Measurements from ENCODE around the gene TAF1.
"Not testable (repeated sequence)": the region's sequence is repeated elsewhere in the genome, so short reads cannot be mapped to it uniquely, and the experiment has no call there.

Gene TAF1

DNA sequence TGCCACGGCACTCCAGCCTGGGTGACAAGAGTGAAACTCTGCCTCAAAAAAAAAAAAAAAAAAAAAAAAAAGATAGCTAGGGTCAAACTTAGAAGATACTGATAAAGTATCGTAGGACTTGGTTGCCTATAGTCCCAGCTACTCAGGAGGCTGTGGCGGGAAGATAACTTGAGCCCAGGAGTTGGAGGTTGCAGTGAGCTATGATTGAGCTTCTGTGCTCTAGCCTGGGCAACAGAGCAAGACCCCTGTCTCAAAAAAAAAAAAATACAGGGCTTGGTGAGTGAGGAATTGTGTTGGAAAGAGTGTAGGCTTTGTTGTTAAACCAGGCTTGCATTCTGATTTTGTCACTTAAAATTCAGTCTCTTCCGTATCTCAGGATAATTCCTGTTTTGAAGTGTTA is 6.2 kb downstream of the TAF1 start:
- Mint-ChIP-seq H3K27ac (no peak overlapping the region), H3K27me3 (peaks cover 16% of the 10 kb centered on the region), H3K4me1 (ENCODE audit: low read depth) (peaks cover 24% of the 10 kb centered on the region), H3K4me3 (no peak overlapping the region), H3K36me3 (ENCODE audit: low read depth) (peaks cover 78% of the 10 kb centered on the region), H3K9me3 (no peaks in the 10 kb centered on the region)
- DNase-seq = no peak

DNA sequence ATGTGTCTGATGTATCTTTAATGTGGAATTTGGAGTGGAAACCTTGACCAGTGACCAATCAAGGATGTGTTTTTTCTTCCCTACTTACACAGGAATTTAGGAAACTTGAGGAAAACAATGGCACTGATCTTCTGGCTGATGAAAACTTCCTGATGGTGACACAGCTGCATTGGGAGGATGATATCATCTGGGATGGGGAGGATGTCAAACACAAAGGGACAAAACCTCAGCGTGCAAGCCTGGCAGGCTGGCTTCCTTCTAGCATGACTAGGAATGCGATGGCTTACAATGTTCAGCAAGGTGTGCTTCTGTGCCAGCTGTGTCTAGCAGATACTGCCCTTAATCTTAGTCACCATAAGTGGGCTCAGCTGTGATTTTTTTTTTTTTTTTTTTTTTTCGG is 12.6 kb downstream of the TAF1 start:
- Mint-ChIP-seq H3K36me3 (ENCODE audit: low read depth) (peaks cover 87% of the 10 kb centered on the region), H3K27me3 (peaks cover 27% of the 10 kb centered on the region), H3K4me1 (ENCODE audit: low read depth) (no peaks in the 10 kb centered on the region), H3K4me3 (no peak overlapping the region), H3K9me3 (no peaks in the 10 kb centered on the region), H3K27ac (no peak overlapping the region)
- DNase-seq = no peak

DNA sequence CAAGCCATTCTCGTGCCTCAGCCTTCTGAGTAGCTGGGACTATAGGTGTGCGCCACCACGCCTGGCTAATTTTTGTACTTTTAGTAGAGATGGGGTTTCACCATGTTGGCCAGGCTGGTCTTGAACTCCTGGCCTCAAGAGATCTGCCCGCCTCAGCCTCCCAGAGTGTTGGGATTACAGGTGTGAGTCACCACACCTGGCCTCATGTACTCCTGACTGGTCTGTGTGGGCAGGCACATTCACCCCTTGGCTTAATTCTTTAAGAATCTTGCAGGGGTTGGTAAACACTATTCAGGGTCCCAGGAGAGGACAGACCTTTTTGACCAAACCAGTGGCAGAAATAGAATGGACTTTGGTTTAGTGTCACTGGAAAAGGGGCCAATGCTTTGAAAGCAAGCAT is 25.6 kb downstream of the TAF1 start:
- peaks cover 88% of the 10 kb centered on the region for H3K36me3 Mint-ChIP-seq (ENCODE audit: low read depth)
- peaks cover 13% of the 10 kb centered on the region for H3K27me3 Mint-ChIP-seq
- H3K27ac Mint-ChIP-seq; DNase-seq; H3K4me3 Mint-ChIP-seq; H3K9me3 Mint-ChIP-seq; H3K4me1 Mint-ChIP-seq (ENCODE audit: low read depth): not testable (repeated sequence)

GRCh38 chrX:71393919-71394318 is 27.8 kb downstream of the TAF1 start:
- no peaks in the 10 kb centered on the region for H3K4me1 Mint-ChIP-seq (ENCODE audit: low read depth)
- H3K27me3 Mint-ChIP-seq = peaks cover 16% of the 10 kb centered on the region
- no peak overlapping the region for H3K27ac Mint-ChIP-seq
- peaks cover 89% of the 10 kb centered on the region for H3K36me3 Mint-ChIP-seq (ENCODE audit: low read depth)
- no peak for DNase-seq
- H3K4me3 Mint-ChIP-seq = no peak overlapping the region
- no peaks in the 10 kb centered on the region for H3K9me3 Mint-ChIP-seq

DNA sequence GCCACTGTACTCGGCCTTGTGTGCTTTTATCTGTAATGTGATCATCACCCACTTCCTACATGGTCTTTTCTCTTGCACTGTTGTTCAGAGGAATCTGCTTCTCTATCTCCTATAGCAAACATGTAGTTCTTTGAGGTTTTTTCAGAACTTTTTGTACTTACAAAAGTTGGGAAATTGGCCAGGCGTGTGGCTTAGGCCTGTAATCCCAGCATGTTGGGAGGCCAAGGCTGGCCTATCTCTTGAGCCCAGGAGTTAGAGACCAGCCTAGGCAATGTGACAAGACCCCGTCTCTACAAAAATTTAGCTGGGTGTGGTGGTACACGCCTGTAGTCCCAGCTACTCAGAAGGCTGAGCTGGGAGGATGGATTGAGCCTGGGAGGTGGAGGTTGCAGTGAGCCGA is 30.4 kb downstream of the TAF1 start:
- Mint-ChIP-seq H3K4me1 (ENCODE audit: low read depth) (peaks cover 4% of the 10 kb centered on the region), H3K27me3 (peaks cover 11% of the 10 kb centered on the region), H3K4me3 (no peak overlapping the region), H3K36me3 (ENCODE audit: low read depth) (peaks cover 85% of the 10 kb centered on the region), H3K27ac (no peak overlapping the region), H3K9me3 (no peaks in the 10 kb centered on the region)
- DNase-seq = no peak

DNA sequence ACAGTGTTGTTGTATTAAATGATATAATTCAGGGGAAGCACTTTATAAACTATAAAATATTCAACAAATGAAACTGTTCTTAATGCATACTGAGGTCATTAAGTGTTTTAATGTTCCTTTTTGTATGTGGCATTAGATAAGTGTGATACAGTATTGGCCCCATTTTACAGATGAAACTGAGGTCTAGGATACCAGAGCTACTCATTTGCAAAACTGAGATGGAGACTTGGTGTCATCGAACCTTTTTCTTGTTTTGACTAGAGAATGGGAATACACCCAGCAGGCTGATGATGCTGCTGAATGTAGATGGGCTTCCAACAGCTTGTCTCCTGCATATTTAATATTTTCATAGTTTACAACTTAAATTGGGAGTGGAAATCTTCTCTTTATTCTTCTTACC is 34.6 kb downstream of the TAF1 start:
- Mint-ChIP-seq H3K9me3 (no peaks in the 10 kb centered on the region), H3K4me3 (no peak overlapping the region), H3K4me1 (ENCODE audit: low read depth) (peaks cover 4% of the 10 kb centered on the region), H3K36me3 (ENCODE audit: low read depth) (peaks cover 75% of the 10 kb centered on the region), H3K27me3 (peaks cover 3% of the 10 kb centered on the region), H3K27ac (peak overlapping the region; percentile 38)
- DNase-seq = no peak

DNA sequence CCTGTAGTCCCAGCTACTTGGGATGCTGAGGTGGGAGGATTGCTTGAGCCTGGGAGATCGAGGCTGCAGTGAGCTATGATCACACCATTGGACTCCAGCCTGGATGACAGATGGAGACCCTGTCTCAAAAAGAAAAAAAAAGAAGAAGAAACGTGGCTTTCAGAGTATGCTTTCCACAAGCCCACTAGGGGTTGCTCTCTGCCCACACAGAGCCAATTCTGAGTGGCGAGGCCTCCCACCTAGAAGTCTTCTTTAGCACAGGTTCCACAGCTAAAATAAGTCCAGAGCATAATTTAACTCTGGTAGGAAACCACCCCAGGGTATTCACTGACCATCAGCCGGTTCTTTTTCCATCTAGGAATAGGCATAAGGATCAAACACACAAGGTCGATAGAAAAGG is 50.1 kb downstream of the TAF1 start:
- H3K4me3 Mint-ChIP-seq; DNase-seq; H3K9me3 Mint-ChIP-seq; H3K27ac Mint-ChIP-seq; H3K4me1 Mint-ChIP-seq (ENCODE audit: low read depth): not testable (repeated sequence)
- H3K36me3 Mint-ChIP-seq (ENCODE audit: low read depth) = peaks cover 56% of the 10 kb centered on the region
- H3K27me3 Mint-ChIP-seq = peaks cover 12% of the 10 kb centered on the region

- H3K27me3 Mint-ChIP-seq = peaks cover 19% of the 10 kb centered on the region
- H3K27ac Mint-ChIP-seq = no peak overlapping the region
- no peaks in the 10 kb centered on the region for H3K4me1 Mint-ChIP-seq (ENCODE audit: low read depth)
- H3K36me3 Mint-ChIP-seq (ENCODE audit: low read depth) = peaks cover 62% of the 10 kb centered on the region
- no peak overlapping the region for H3K4me3 Mint-ChIP-seq
- no peaks in the 10 kb centered on the region for H3K9me3 Mint-ChIP-seq
- DNase-seq = no peak
Observed at GRCh38 chrX:71420686-71421085, 54.5 kb downstream of the TAF1 start.

GRCh38 chrX:71432733-71433132 is 66.6 kb downstream of the TAF1 start:
- no peak overlapping the region for H3K27ac Mint-ChIP-seq
- no peaks in the 10 kb centered on the region for H3K4me1 Mint-ChIP-seq (ENCODE audit: low read depth)
- peaks cover 6% of the 10 kb centered on the region for H3K27me3 Mint-ChIP-seq

GRCh38 chrX:71438750-71439149 is 72.6 kb downstream of the TAF1 start:
- Mint-ChIP-seq H3K36me3 (ENCODE audit: low read depth) (peaks cover 54% of the 10 kb centered on the region), H3K4me1 (ENCODE audit: low read depth) (no peaks in the 10 kb centered on the region), H3K9me3 (no peaks in the 10 kb centered on the region), H3K4me3 (no peak overlapping the region), H3K27ac (no peak overlapping the region), H3K27me3 (peaks cover 8% of the 10 kb centered on the region)
- no peak for DNase-seq

More at GRCh38 chrX:71432733-71433132, 66.6 kb downstream of the TAF1 start:
- no peak for DNase-seq
- Mint-ChIP-seq H3K36me3 (ENCODE audit: low read depth) (peaks cover 35% of the 10 kb centered on the region), H3K9me3 (no peaks in the 10 kb centered on the region), H3K4me3 (no peak overlapping the region)

- no peaks in the 10 kb centered on the region for H3K4me1 Mint-ChIP-seq (ENCODE audit: low read depth)
- no peak for DNase-seq
Observed at GRCh38 chrX:71439420-71439819, 73.3 kb downstream of the TAF1 start.

GRCh38 chrX:71439896-71440295 is 73.7 kb downstream of the TAF1 start:
- DNase-seq = no peak
- Mint-ChIP-seq H3K27ac (no peak overlapping the region), H3K36me3 (ENCODE audit: low read depth) (peaks cover 56% of the 10 kb centered on the region), H3K27me3 (peaks cover 8% of the 10 kb centered on the region), H3K4me3 (no peak overlapping the region), H3K9me3 (no peaks in the 10 kb centered on the region), H3K4me1 (ENCODE audit: low read depth) (no peaks in the 10 kb centered on the region)

More at GRCh38 chrX:71439420-71439819, 73.3 kb downstream of the TAF1 start:
- H3K36me3 Mint-ChIP-seq (ENCODE audit: low read depth) = peaks cover 56% of the 10 kb centered on the region
- H3K4me3 Mint-ChIP-seq = no peak overlapping the region
- H3K9me3 Mint-ChIP-seq = no peaks in the 10 kb centered on the region
- peaks cover 8% of the 10 kb centered on the region for H3K27me3 Mint-ChIP-seq
- H3K27ac Mint-ChIP-seq = no peak overlapping the region

DNA sequence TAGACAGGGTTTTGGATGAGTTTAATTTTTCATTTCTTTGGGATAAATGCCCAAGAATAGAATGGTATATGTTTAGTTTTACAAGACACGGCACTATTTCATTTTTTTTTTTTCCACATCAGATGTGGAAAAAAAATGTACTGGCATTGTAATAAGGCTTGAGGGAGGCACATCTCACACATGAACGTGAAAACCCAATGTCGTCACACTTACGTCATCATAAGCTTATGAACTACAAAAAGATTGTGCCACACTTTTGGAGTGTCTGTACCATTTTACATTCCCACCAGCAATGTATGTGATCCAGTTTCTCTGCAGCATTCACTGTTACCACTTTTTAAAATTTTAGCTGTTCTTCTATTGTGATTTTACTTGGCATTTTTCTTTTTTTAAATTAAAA is 74.2 kb downstream of the TAF1 start:
- peaks cover 11% of the 10 kb centered on the region for H3K27me3 Mint-ChIP-seq
- peaks cover 59% of the 10 kb centered on the region for H3K36me3 Mint-ChIP-seq (ENCODE audit: low read depth)
- H3K4me3 Mint-ChIP-seq = no peak overlapping the region
- DNase-seq = no peak
- no peaks in the 10 kb centered on the region for H3K9me3 Mint-ChIP-seq
- H3K4me1 Mint-ChIP-seq (ENCODE audit: low read depth) = no peaks in the 10 kb centered on the region
- H3K27ac Mint-ChIP-seq = no peak overlapping the region

DNA sequence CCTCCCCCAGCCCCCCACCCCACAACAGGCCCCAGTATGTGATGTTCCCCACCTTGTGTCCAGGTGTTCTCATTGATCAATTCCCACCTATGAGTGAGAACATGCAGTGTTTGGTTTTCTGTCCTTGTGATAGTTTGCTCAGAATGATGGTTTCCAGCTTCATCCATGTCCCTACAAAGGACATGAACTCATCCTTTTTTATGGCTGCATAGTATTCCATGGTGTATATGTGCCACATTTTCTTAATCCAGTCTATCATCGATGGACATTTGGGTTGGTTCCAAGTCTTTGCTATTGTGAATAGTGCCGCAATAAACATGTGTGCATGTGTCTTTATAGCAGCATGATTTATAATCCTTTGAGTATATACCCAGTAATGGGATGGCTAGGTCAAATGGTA is 75.7 kb downstream of the TAF1 start:
- H3K4me1 Mint-ChIP-seq (ENCODE audit: low read depth); H3K4me3 Mint-ChIP-seq; DNase-seq; H3K9me3 Mint-ChIP-seq; H3K27ac Mint-ChIP-seq: not testable (repeated sequence)
- Mint-ChIP-seq H3K27me3 (peaks cover 13% of the 10 kb centered on the region), H3K36me3 (ENCODE audit: low read depth) (peaks cover 63% of the 10 kb centered on the region)

DNA sequence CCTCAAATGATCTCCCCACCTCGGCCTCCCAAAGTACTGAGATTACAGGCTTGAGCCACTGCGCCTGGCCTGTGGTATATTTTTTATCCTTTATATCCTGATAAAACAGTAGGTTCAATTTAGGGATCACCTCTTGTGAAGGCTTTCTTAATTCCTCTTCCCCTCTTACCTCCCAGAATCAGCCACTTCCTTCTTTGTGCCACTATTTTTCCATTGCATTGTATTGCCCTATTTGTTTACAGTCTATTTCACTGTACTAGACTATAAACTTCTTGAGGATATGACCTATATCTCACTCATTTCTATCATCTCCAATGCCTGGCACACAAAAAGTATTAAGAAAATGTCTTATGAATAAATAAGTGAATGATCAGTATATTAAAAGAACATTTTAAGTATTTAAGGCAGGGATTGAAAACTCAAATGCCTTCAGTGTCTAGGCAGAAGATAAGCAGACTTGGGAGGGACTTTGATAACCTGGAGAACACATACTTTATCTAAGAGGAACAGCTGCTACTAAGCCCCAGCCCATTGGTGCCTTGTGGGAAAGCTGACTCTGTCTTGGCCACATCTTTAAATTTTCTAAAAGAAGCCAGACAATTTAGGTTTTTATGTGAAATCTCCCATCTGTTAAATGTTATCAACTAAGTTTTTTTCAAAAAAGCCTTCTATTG is 84.4 kb downstream of the TAF1 start:
- H3K4me1 Mint-ChIP-seq (ENCODE audit: low read depth) = no peaks in the 10 kb centered on the region
- no peak overlapping the region for H3K4me3 Mint-ChIP-seq
- H3K27me3 Mint-ChIP-seq = peaks cover 12% of the 10 kb centered on the region
- H3K27ac Mint-ChIP-seq = no peak overlapping the region
- H3K9me3 Mint-ChIP-seq = no peaks in the 10 kb centered on the region
- H3K36me3 Mint-ChIP-seq (ENCODE audit: low read depth) = peaks cover 46% of the 10 kb centered on the region
- DNase-seq = no peak

DNA sequence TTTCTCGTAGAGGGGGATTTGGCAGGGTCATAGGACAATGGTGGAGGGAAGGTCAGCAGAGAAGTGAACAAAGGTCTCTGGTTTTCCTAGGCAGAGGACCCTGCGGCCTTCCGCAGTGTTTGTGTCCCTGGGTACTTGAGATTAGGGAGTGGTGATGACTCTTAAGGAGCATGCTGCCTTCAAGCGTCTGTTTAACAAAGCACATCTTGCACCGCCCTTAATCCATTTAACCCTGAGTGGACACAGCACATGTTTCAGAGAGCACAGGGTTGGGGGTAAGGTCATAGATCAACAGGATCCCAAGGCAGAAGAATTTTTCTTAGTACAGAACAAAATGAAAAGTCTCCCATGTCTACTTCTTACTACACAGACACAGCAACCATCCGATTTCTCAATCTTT is 85.4 kb downstream of the TAF1 start:
- not testable (repeated sequence) for DNase-seq; H3K9me3 Mint-ChIP-seq; H3K4me3 Mint-ChIP-seq; H3K4me1 Mint-ChIP-seq (ENCODE audit: low read depth); H3K27ac Mint-ChIP-seq
- peaks cover 52% of the 10 kb centered on the region for H3K36me3 Mint-ChIP-seq (ENCODE audit: low read depth)
- H3K27me3 Mint-ChIP-seq = peaks cover 12% of the 10 kb centered on the region
